GM19463 (cell line): ENCODE results near the gene CALHM5.
A peak's percentile ranks its signal among the peaks of the same experiment; 100 is the strongest.

Source experiments
- ATAC-seq: cut with Tn5 transposase; IDR thresholded peaks from one replicate; pipeline ENCODE4 v1.9.1; 2021; ENCODE audit warnings: mild to moderate bottlenecking, moderate library complexity; ENCODE audit not compliant: unreplicated experiment

Gene CALHM5

DNA sequence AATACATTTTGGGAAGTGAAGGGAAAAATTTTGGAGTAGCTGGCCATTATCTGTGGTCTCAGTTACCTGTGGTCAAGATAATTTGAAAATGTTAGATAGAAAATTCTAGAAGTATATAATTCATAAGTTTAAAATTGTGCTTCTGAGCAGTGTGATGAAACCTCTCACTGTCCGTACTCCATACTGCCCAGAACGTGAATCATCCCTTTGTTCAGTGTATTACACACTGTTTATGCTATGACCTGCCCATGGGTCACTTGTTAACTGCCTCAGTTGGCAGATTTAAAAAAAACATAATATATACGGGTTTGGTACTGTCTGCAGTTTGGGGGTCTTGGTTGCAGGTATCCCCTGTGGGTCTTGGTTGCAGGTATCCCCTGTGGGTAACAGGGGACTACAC, 4.1 kb upstream of the CALHM5 start:
- ATAC-seq = no peak

DNA sequence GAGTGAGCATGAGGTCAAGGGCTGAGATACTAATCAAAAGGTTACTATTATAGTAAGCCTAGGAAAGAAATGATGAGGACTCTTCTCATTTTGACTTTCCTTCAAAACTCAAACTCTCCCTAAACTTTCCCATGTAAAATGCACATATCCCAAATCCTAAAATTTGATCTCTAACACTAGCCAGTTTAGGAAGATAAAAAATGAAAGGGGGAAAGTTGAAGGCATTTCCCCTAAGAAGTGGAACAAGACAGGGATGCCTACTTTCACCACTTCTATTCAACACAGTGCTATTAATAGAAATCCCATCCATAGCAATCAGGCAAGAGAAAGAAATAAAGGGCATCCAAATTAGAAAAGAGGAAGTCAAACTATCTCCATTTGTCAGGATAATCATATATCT, 2.9 kb upstream of the CALHM5 start:
- ATAC-seq = no peak

- peak; percentile 90 for ATAC-seq
These were observed 696 bp downstream of the CALHM5 start for GRCh38 chr6:116512111-116512559.

DNA sequence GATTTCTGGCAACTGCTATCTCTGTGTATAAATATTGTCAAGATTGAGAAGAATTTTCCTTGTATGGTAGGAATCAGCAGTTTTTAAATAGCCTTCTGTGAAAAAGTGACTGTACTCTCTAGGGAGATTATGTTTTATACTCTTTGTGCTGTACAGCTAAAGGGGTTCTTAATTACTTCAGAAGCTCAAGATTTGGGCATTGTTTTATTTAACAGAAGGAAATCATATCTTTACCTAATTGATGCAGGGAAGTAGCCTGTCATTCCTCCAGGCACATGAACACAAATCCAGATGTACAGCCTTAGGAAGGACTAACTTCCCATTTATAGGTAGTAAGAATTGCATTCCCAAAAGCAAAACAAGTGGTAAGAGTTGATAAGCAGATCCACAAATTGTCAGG, 1.3 kb downstream of the CALHM5 start:
- ATAC-seq = no peak

DNA sequence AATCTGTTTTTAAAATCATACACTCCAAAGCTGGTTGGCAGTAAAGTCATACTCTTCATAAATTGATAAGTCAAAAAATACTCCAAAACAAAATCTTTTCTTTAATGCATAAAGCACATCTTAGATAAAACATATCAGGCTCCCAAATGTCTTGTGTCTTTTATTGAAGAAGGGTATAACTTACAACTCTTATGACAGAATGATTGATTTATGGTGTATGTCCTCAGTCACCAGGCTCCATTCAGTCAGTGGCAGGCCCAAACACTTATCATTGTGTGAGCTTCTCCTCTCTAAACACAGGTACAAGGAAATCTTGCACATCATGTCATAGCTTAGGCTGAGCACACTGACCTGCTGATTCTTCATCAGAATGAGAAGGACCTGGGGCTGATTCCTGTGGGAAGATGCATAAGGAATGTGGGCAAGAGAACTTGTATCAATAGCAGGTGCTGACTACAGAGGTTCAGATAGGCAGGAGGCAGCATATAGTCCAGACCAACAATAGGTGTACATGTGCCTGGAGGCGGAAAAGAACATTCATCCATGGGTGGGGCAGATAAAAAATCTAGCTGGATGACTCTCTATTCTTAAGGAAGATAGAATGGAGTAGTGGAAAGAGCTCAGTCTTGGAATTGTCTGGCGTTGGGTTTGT, 1.9 kb downstream of the CALHM5 start:
- ATAC-seq = no peak

DNA sequence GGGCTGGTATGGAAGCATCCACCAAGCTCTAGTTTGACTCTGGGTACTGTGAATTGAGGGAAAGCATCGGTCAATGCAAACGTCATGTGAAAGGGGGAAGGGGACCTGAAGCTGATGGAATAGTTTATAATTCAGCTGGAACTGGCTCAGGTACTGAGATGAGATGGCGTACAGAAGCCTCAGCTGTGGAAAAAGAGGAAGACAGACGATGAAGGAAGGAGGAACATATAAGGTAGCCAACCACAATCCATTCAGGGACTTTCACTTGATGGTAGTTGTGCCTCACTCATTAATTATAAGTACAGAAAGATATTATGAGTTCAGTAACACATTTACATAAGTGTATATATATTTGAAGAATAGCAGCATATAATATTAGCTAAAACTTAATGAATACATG, 2.7 kb downstream of the CALHM5 start:
- ATAC-seq = no peak

GRCh38 chr6:116515141-116515540, 3.7 kb downstream of the CALHM5 start:
- ATAC-seq = no peak

DNA sequence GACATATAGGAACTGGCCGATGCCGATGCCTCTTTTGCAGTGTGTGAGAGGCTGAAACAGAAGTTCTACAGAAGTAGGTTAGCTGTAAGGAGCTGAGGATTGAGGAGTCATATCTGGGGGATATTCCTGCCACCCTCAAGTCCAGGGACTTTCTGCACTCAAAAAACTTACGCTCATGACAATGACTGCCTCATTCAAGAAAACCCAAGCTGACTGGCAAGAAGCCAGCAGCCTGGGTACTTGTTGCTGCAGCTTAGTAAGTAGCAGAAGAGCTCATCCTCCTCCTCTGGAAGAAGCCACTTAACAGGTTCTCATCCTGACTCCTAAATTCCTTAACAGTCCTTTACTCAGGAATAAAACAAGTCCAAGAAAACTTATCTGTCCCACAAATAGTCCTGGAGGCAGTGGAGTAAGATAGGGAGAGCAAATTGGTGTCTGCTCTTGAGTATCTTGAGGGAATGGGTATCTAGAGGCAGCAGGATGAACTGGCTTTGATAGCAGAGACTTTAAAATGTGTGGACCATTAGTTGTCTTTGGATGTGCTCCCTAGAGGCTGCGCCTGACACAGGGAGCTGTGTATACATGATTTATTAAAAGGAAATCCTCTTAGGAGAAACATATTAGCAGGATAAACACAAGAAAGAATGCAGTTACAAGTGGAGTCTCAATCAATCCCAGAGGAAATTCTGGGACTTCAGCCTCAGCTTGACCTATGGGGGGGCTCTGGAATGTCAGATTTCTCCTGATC, 7.4 kb downstream of the CALHM5 start:
- no peak for ATAC-seq

GRCh38 chr6:116522896-116523295, 11.5 kb downstream of the CALHM5 start:
- no peak for ATAC-seq

GRCh38 chr6:116524236-116524635, 12.8 kb downstream of the CALHM5 start:
- no peak for ATAC-seq

DNA sequence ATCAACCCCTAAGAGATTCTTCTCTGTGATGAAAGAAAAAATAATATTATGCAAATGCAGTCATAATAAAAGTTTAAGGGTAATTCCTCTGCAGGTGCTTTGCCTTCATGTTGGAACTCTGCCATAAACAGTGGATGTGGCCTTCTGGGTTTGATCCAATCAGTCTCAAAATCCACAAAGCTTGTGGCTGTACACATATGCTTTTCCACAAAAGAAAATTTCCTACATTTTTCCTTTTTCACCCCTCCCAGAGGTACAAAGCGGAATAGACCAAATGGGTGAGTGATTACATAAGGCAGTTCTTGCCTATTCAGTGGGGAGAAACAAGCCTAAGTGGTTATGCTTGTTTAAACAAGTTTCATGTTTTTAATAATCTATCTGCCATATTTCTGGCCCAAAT, 16.7 kb downstream of the CALHM5 start:
- ATAC-seq = no peak

- ATAC-seq = no peak
These were observed 17.3 kb downstream of the CALHM5 start for GRCh38 chr6:116528780-116529179.

- ATAC-seq = no peak
These were observed 18.2 kb downstream of the CALHM5 start for GRCh38 chr6:116529466-116530290.

- ATAC-seq = no peak
These were observed 19.0 kb downstream of the CALHM5 start for GRCh38 chr6:116530436-116530835.

DNA sequence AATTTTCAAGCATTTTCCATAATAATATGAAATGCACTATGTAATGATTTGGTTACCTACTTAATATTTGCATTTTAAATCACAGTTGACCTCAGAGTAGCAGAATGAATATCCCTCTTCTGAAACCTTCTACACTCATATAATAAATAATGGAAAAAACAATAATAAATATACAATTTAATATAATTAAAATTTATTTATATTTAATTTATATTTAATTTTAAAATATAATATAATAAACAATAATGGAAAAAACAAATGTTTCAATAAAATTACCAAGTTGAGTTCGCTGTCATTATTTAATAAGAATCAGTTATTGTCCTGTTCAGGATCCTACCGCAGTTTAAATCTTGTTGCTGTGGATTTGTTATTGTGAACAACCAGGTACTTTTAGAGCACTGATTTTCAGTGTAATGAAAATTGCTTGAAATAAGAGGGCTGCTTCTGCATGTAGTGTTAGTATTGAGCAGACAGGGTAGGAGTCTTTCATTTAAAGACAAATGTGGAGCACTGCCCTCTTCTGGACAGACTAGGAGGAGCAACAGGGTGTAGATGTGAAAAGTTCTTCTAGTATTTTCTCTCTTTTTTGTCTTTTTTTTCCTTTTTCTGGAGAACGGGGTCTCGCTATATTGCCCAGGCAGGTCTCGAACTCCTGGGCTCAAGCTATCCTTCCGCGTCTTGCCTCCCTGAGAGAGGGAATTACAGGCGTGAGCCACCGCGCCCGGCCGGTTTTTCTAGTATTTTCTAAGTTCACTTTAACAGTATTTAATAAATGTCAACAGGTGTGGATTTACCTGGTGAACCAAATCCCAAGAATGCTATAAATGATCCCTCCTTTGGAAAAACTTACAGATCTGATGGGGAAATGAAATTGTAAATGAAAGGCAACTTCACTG, 20.5 kb downstream of the CALHM5 start:
- ATAC-seq = peak; percentile 70

DNA sequence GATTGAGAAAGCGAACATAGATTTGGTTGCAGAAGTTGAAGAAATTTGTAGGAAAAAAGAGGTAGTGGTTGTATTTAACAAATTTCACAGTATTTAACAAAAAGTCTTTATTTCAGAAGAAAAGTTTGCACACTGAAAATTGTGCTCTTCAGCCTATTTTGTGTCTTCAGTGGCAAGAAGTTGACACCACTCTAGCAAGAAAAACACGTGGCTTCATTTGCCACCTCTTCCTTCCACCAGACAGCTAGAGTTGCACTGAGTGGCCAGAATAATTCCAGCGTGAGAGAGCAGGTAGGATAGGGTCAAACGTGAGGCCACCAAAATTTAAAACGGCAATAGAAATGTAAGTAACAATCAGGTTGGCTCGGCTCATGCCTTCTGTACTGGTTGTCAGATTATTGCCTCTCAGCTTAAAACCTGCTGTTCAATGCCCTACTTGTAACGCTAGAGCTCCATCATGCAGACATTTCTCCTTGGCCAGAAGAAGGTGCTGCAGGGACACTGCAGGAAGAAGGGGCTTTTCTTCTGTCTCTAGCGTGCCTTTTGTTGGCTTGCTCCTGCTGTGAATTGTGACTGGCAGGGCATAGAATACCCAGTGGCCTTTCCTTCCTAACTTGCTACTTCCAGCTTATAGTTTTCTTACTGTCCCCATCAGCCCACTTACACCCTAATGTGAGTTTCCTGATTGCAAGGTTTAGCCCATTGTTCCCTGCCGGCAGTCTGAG, 22.0 kb downstream of the CALHM5 start:
- no peak for ATAC-seq

GRCh38 chr6:116535109-116535508, 23.7 kb downstream of the CALHM5 start:
- no peak for ATAC-seq

GRCh38 chr6:116536216-116536621, 24.8 kb downstream of the CALHM5 start:
- ATAC-seq = no peak

- ATAC-seq = no peak
These were observed 31.0 kb downstream of the CALHM5 start for GRCh38 chr6:116542426-116542825.

DNA sequence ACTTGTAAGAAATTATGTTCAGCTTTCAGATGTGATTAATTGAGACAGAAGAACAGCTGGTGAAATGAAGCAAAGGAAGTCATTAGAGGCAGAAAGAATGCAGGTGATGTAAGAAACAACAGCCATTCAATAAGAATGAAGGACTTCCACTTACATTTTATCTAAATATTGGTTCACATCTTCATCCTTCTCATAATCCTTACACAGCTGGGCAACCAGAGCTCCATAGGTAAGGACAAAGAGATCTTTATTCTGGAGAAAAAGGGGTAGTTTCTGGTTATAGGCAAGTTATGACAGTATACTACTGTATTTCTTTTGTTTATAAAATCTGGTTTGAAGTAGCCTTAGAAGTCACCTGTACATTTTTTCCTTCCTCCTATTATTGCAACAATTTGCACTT, 31.7 kb downstream of the CALHM5 start:
- ATAC-seq = no peak
